GM12878 (cell line): Measurements from ENCODE around the gene UGGT1. TPM values are rescaled to one million over a fixed set of nuclear protein-coding genes. Genes with fewer than 3 reads are reported as not detected.

Source experiments
- ATAC-seq: fragments of 200-7000 bp; cut with Tn5 transposase; 3 replicates; pipeline ENCODE4 v1.9.1; 2020; ENCODE audit warnings: mild to moderate bottlenecking, moderate library complexity
- BruUV-seq: library from RNA; stranded (reverse); fragments of 400-500 nt; replicated peaks from 2 replicates; lab custom pipeline; 2021; lab: Mats Ljungman, UMichigan
- CTCF ChIA-PET: fragments of 300-600 bp; sonication (Branson Sonifier 250); formaldehyde crosslinking; extraction: SDS; loops from one replicate; lab custom pipeline; 2021; ENCODE audit warnings: inconsistent platforms; lab: Yijun Ruan, JAX
- POLR2A ChIA-PET: fragments of 350-600 bp; formaldehyde crosslinking; extraction: SDS; loops from one replicate; lab custom pipeline; 2021; ENCODE audit warnings: inconsistent platforms; lab: Charles Lee
- RAD21 ChIA-PET: fragments of 300-600 bp; sonication (Branson Sonifier 250); formaldehyde crosslinking; loops from one replicate; lab custom pipeline; 2023; ENCODE audit warnings: antibody characterized with exemption; ENCODE audit not compliant: unreplicated experiment; lab: Charles Lee
- SMC1A ChIA-PET: fragments of 300-600 bp; sonication (Branson Sonifier 250); formaldehyde crosslinking; loops from one replicate; lab custom pipeline; 2023; ENCODE audit not compliant: unreplicated experiment, uncharacterized antibody; lab: Charles Lee
- DNase-seq: peaks from one replicate; pipeline ENCODE4 v3.0.0-alpha.2; 2011; ENCODE audit warnings: low read depth, low spot score
- FAIRE-seq: peaks from 3 replicates; lab custom pipeline; 2011; peaks lifted over from hg19 to GRCh38; lab: Jason Lieb, UNC
- H2AFZ ChIP-seq: 2 replicates; pipeline ENCODE4 v1.6.0; 2011; ENCODE audit warnings: low read depth, low read length, control low read depth; ENCODE audit not compliant: control insufficient read depth
- H3K27ac ChIP-seq: 2 replicates; pipeline ENCODE4 v1.5.1; 2011; ENCODE audit warnings: control low read depth; ENCODE audit not compliant: control insufficient read depth, insufficient read depth
- H3K27me3 ChIP-seq, 2 experiments: replicated peaks in 1 of 2; 2 replicates each; pipeline versions ENCODE4 v1.6.0 to v1.6.1; 2011; ENCODE audit warnings: low read length in 1 of 2; ENCODE audit not compliant: control insufficient read depth in 2 of 2, insufficient read depth in 2 of 2
- H3K36me3 ChIP-seq, 2 experiments: 2 replicates each; pipeline ENCODE4 v1.5.1; 2011; ENCODE audit warnings: low read length in 1 of 2; ENCODE audit not compliant: control insufficient read depth in 2 of 2, insufficient read depth in 2 of 2
- H3K4me1 ChIP-seq: 2 replicates; pipeline ENCODE4 v1.6.1; 2011; ENCODE audit warnings: mild to moderate bottlenecking, low read length, moderate library complexity, mixed read lengths; ENCODE audit not compliant: control insufficient read depth, insufficient read depth
- H3K4me2 ChIP-seq: 2 replicates; pipeline ENCODE4 v1.6.0; 2011; ENCODE audit warnings: control low read depth; ENCODE audit not compliant: control insufficient read depth, insufficient read depth
- H3K4me3 ChIP-seq: fragments of 200-600 bp; sonication (generic); 2 replicates; pipeline ENCODE4 v1.5.1; 2016
- H3K79me2 ChIP-seq: 2 replicates; pipeline ENCODE4 v1.6.0; 2011; ENCODE audit warnings: low read length; ENCODE audit not compliant: control insufficient read depth, insufficient read depth
- H3K9ac ChIP-seq: 2 replicates; pipeline ENCODE4 v1.8.0; 2011; ENCODE audit warnings: low read length, control low read depth, mixed read lengths; ENCODE audit not compliant: control insufficient read depth, insufficient read depth
- H3K9me3 ChIP-seq: replicated peaks from 3 replicates; pipeline ENCODE4 v1.5.1; 2011; ENCODE audit warnings: mild to moderate bottlenecking, low read length; ENCODE audit not compliant: control insufficient read depth, insufficient read depth
- H4K20me1 ChIP-seq: 2 replicates; pipeline ENCODE4 v1.6.0; 2011; ENCODE audit not compliant: control insufficient read depth, insufficient read depth
- BCL3 ChIP-seq: IDR thresholded peaks from 2 replicates; pipeline ENCODE4 v1.6.1; 2011; ENCODE audit warnings: borderline replicate concordance, low read depth, mild to moderate bottlenecking, moderate library complexity, low read length; ENCODE audit not compliant: insufficient read depth, poor library complexity, severe bottlenecking
- BCLAF1 ChIP-seq: fragments of 450-650 bp; IDR thresholded peaks from 2 replicates; pipeline ENCODE4 v1.6.1; 2017; ENCODE audit warnings: antibody characterized with exemption, mild to moderate bottlenecking, moderate library complexity
- CBX3 ChIP-seq: fragments of 200-600 bp; sonication (generic); IDR thresholded peaks from 2 replicates; pipeline ENCODE4 v1.6.1; 2016; ENCODE audit warnings: low read depth, borderline replicate concordance
- CEBPB ChIP-seq, 2 experiments: fragments of 150-350 bp in 1 of 2; IDR thresholded peaks; 2 replicates each; pipeline ENCODE4 v1.6.1; 2012 to 2014; ENCODE audit warnings: low read depth in 2 of 2, low read length in 2 of 2, borderline replicate concordance in 1 of 2, inconsistent platforms in 1 of 2
- EED ChIP-seq: sonication (generic); IDR thresholded peaks from 2 replicates; pipeline ENCODE4 v1.6.1; 2016; ENCODE audit warnings: antibody characterized with exemption, low read depth
- KAT2A ChIP-seq: conservative IDR thresholded peaks from 2 replicates; pipeline ENCODE4 v1.6.1; 2011; ENCODE audit warnings: low read depth, low read length; ENCODE audit not compliant: control insufficient read depth
- MTA2 ChIP-seq: fragments of 450-650 bp; IDR thresholded peaks from 2 replicates; pipeline ENCODE4 v1.6.1; 2016; ENCODE audit warnings: low read depth, mild to moderate bottlenecking, moderate library complexity
- NFXL1 ChIP-seq: fragments of 450-650 bp; IDR thresholded peaks from 2 replicates; pipeline ENCODE4 v1.6.1; 2017; ENCODE audit warnings: antibody characterized with exemption, mild to moderate bottlenecking, borderline replicate concordance
- NKRF ChIP-seq: fragments of 450-650 bp; conservative IDR thresholded peaks from 2 replicates; pipeline ENCODE4 v1.6.1; 2017; ENCODE audit warnings: mild to moderate bottlenecking, moderate library complexity
- NRF1 ChIP-seq: conservative IDR thresholded peaks from 2 replicates; pipeline ENCODE4 v1.6.1; 2011; ENCODE audit warnings: mild to moderate bottlenecking, low read depth, low read length, improper control_type of control experiment
- PAX5 ChIP-seq: IDR thresholded peaks from 2 replicates; pipeline ENCODE4 v1.6.1; 2011; ENCODE audit warnings: low read depth, low read length, borderline replicate concordance
- PAX8 ChIP-seq: fragments of 450-650 bp; IDR thresholded peaks from 2 replicates; pipeline ENCODE4 v1.6.1; 2017; ENCODE audit warnings: mild to moderate bottlenecking, moderate library complexity
- POU2F2 ChIP-seq: IDR thresholded peaks from 3 replicates; pipeline ENCODE4 v1.6.1; 2011; ENCODE audit warnings: low read depth, mild to moderate bottlenecking, low read length, borderline replicate concordance
- SKIL ChIP-seq: fragments of 450-650 bp; IDR thresholded peaks from 2 replicates; pipeline ENCODE4 v1.6.1; 2017; ENCODE audit warnings: mild to moderate bottlenecking, low read depth, inconsistent platforms; ENCODE audit not compliant: poor library complexity, severe bottlenecking
- TAF1 ChIP-seq: IDR thresholded peaks from 2 replicates; pipeline ENCODE4 v1.6.1; 2011; ENCODE audit warnings: mild to moderate bottlenecking, low read depth, low read length, borderline replicate concordance
- ZNF207 ChIP-seq: fragments of 450-650 bp; IDR thresholded peaks from 2 replicates; pipeline ENCODE4 v1.6.1; 2014; ENCODE audit warnings: antibody characterized with exemption, mild to moderate bottlenecking, borderline replicate concordance
- ZNF24 ChIP-seq: fragments of 450-650 bp; IDR thresholded peaks from 2 replicates; pipeline ENCODE4 v1.6.1; 2017; ENCODE audit warnings: antibody characterized with exemption, mild to moderate bottlenecking
- WGBS: methylation state at CpG from one replicate; pipeline ENCODE4 v1.1.6; 2016; ENCODE audit warnings: low lambda C conversion rate; ENCODE audit not compliant: insufficient replicate concordance, insufficient coverage; ENCODE audit errors: missing lambda C conversion rate; 5-methylcytosine and 5-hydroxymethylcytosine counted together
- in situ Hi-C: fragments of 300-500 bp; cut with MboI; formaldehyde crosslinking; loops from 9 replicates; pipeline ENCODE4 v1.14.3; 2018; ENCODE audit warnings: mixed read lengths
- intact Hi-C: fragments of 100-400 bp; cut with micrococcal nuclease; formaldehyde crosslinking; loops from one replicate; pipeline ENCODE4 v1.14.2; 2022; ENCODE audit not compliant: unreplicated experiment
- polyA plus RNA-seq, 11 experiments: library from polyadenylated mRNA; depleted of rRNA in 4 of 11; unstranded in 6 of 11; stranded (reverse) in 5 of 11; fragments of >200 nt; fragmentation: Nextera tagmentation in 4 of 11; fragmentation: Illumina TruSeq in 1 of 11; extraction: Ambion mirVana in 4 of 11; extraction: Trizol in 1 of 11; gene quantifications; 1 replicate in 1 of 11; 2 replicates in 10 of 11; pipeline versions ENCODE4 v1.2.1 to v1.2.3, GENCODE V29; 2011 to 2016; ENCODE audit warnings: inconsistent platforms in 2 of 11, missing spikeins in 2 of 11, low read depth in 1 of 11
- total RNA-seq, 4 experiments: library from RNA; depleted of rRNA in 3 of 4; stranded (reverse); fragments of >200 nt in 3 of 4; fragmentation: Illumina TruSeq in 1 of 4; extraction: Trizol in 1 of 4; gene quantifications; 2 replicates each; pipeline versions ENCODE4 v1.2.1 to v1.2.3, GENCODE V29; 2013 to 2021

UGGT1 gene
- total and polyA plus RNA-seq, 10 of the 15 experiments (the other 5 are each of a cell fraction or from before 2014, with no cell fraction given): 4.1 to 49.8 (median 28.5) TPM

GRCh38 chr2:128198656-128199055, 107.7 kb downstream of the UGGT1 start:
- DNase-seq: no peak
- no peak for FAIRE-seq
- SMC1A ChIA-PET: interaction anchor here (0.7 kb wide), 1 partner anchor 40 kb away, joined by 3 read pairs; no protein-coding TSS in a partner anchor
- in situ Hi-C loops: no loop called here
- Histone ChIP-seq H3K9me3 (no peaks in the 10 kb centered on the region), H3K27ac (no peak overlapping the region), H3K4me3 (no peak overlapping the region), H2AFZ (no peak overlapping the region), H3K4me1 (peaks cover 3% of the 10 kb centered on the region; the same call in 1 of the 2 replicates), H3K9ac (no peak overlapping the region), H3K4me2 (no peak overlapping the region), H3K36me3 (no peaks in the 10 kb centered on the region; a peak in 1 of 4 replicates), H3K27me3 (no peaks in the 10 kb centered on the region), H3K79me2 (no peaks in the 10 kb centered on the region), H4K20me1 (no peaks in the 10 kb centered on the region)
- CTCF ChIA-PET: no interaction called here
- WGBS: 98% methylated on average over 3 of the region's 3 CpGs
- no peak for ATAC-seq
- RAD21 ChIA-PET: no interaction called here
- POLR2A ChIA-PET: no interaction called here
- BruUV-seq: no TSS peak
- intact Hi-C loops: no loop called here
- TF ChIP-seq EED (no peak), BCL3 (no peak), PAX8 (no peak), POU2F2 (no peak), PAX5 (no peak), NRF1 (no peak), SKIL (no peak), NFXL1 (no peak), BCLAF1 (no peak), CBX3 (no peak), TAF1 (no peak), MTA2 (no peak), NKRF (no peak), KAT2A (no peak), CEBPB (IDR thresholded peaks at IDR 0.05; ENCODE audit: borderline replicate concordance in 1 of 2, low read depth in 2 of 2, low read length in 2 of 2) (no peak), ZNF207 (no peak), ZNF24 (no peak)
